GM18498 (cell line): ENCODE results near the gene CBX2.
A peak's percentile ranks its signal among the peaks of the same experiment; 100 is the strongest.

Experiments used
- ATAC-seq: cut with Tn5 transposase; IDR thresholded peaks from one replicate; pipeline ENCODE4 v1.9.1; 2021; ENCODE audit warnings: mild to moderate bottlenecking, moderate library complexity; ENCODE audit not compliant: unreplicated experiment

CBX2 gene

GRCh38 chr17:79799174-79799537 is 21.2 kb downstream of the CBX2 start:
- ATAC-seq: no peak

GRCh38 chr17:79799538-79800324 is 21.8 kb downstream of the CBX2 start:
- no peak for ATAC-seq

- ATAC-seq: no peak
These were observed 22.6 kb downstream of the CBX2 start for GRCh38 chr17:79800325-79801155.

DNA sequence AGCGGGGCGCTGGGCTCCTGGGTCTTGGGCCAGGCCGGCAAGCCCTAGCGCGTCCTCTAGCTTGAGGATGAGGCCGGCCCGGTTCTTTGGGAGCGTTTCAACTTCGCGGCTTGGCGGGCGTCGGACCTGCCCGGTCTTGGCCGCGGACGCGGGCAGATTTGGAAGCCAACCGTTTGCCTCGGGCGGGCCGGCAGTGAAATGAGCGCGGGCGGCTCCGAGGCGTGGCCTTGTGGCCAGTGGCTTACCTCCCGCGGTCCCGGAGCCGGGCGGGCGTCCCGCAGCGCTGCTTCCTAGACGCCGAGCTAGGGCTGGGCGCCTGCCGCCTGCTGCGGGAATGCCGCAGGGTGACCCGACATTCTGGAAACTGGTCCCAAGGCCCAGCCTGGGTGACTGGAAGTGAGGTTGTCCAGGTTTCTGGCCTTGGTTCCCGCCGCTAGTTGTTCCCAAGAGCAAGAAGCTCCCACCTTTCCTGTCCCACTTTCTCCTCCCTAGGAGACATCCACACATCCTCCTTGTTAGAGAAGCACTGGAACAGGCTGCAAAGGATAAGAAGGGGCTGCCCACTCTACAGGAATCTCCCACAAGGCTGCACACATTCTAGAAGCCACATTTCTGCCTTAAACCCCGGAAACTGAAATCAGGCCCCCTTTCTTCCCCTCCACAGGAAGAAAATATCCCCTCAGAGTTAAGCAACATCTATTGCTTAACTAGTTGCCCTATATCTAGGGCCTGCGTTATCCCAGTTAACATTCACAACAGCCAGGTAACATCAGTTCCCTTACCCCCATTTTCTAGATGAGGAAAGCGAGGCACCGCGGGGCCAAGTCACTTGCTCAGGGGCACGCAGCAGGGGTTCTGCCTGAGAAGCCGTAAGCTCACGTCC is 23.4 kb downstream of the CBX2 start:
- no peak for ATAC-seq

- no peak for ATAC-seq
These were observed 24.2 kb downstream of the CBX2 start for GRCh38 chr17:79802039-79802735.

DNA sequence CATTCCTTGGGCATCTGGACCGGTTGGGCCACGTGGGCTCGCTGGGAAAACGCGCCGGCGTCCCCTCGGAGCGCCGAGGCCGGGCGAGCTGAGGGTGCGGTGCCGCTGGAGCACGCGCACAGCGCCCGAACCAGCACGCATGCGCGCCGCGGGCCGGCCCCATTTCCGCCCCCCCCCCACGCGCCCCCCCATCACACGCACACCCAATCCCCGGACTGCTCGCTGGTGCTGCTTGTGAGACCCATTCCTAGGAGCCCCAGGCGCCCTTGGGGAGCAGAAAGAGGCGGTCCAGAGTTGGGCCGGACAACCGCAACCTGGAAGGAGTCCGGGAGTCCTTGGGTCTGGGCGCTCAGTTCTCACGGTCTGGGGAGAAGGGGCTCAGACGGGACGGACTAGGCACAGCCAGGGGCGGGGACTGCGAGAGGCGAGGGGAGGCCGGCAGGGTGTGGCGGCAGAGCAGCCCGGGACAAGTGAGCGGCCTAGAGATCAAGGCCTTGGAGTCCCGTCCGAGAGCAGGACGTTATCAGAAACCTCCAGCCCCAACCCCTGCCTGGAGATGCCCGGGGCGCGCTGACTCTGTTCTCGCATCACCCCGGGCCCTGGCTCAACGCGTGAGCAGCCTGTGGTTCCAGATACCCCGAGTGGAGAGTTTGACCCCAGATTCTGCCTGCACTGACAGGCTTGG is 24.9 kb downstream of the CBX2 start:
- no peak for ATAC-seq

GRCh38 chr17:79803421-79803996 is 25.6 kb downstream of the CBX2 start:
- ATAC-seq: no peak

- peak; percentile 61 for ATAC-seq
These were observed 26.3 kb downstream of the CBX2 start for GRCh38 chr17:79803997-79804855.

GRCh38 chr17:79804856-79805696 is 27.1 kb downstream of the CBX2 start:
- ATAC-seq: peak; percentile 2

- no peak for ATAC-seq
These were observed 28.5 kb downstream of the CBX2 start for GRCh38 chr17:79806446-79806760.

DNA sequence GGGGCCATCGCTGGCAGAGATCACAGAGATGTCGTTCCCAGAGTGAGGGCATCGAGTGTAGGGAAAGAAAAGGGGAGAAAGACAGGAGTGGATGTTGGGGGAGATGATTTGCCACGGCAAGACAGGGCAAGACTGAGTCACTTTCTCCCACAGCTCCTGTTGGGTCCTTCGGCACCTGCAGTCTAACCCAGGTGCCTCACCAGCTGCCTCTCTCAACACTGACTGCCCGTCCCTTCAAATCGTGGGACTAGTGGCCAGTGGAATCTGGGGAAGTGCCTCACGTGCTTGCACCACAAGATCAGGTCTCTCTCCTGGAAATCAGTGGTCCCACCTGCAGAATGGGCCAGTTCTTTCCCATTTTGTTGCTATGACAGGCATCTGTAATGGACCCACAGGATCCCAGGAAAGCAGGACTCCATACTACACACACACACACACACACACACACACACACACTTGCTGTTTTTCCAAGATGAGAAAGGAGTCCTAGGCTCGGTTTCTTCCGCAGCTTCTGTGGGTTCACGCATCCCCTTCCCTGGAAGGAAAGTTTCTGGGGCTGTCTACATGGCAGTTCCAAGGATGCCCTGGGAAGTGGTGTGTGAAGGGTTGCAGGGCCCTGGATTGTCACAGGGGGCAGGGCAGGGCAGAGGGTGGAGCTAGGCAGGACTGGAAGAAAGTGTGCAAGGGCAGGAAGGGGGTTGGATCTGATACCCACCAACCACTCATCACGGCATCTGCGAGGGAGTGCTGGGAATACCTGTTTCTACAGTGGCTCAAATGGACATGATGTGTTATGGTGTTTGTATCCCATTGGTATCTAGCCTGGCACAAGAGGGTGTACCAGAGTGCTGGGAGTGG is 29.1 kb downstream of the CBX2 start:
- ATAC-seq: no peak

GRCh38 chr17:79808763-79809529 is 31.0 kb downstream of the CBX2 start:
- no peak for ATAC-seq

DNA sequence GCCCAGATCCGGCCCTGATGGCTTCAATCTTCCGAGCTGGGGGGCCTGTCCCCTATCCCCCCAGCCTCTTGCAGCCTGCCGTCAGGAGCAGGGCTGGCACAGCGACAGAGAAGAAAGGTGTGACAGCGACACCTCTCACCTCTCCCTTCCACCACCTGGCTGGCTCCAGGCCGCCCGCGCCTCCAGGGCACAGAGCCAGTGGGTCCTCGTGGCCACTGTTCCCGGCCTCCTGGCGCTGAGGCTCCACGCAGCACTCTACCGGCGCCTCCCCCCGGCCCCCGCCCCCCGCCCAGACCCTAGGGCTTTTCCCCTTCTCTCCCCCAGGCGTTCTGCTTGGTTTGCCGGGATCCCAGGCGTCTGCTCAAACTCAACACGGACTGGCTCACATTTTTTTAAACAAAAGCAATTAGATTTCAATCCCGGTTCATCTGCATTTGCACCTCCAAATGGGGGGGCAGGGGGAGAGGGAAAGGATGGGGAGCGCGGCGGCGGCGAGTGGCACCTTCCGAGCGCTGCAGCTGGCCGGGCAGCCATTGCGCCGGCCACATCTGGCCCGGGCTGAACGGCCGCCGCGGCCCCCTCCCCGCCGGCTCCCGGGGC is 31.7 kb downstream of the CBX2 start:
- ATAC-seq: no peak

DNA sequence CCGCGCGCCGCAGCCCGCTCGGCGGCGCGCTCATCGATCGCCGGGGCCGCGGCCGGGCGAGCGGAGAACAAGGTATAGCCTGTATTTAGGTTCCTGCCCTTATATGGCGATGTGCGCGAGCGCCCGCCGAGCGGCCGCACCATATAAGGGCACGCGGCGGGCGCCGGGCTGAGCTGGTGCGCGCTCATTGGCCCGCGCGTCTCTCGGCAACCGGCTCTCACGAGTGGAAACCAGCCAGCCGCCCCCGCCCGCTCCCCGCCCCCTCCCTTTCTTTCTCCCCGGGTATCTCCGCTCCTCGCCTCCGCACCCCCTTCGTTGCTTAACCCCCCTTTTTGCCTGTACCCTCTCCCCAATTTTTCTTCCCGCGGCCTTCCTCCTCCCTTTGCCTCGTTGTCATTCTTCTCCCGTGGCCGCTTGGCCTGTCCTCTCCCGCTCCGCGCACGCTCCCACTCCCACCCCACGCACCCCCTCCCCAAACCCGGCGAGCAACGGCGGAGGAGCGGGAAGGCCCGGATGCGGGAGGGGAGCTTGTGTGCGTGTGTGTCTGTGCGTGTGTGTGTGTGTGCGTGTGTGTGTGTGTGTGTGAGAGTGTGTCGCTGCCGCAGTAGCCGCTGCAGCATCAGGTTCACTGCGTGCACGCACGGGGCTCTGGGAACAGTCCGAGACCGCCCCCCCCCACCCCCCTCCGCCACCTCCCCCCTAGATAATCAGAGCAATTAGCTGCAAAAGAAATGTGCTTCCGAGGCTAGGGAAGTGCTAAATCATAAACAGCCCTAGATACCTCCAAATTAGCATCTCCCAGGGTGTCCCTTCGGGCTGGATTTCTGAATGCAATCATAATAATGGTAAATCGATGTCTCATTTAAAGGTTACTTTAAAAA is 32.4 kb downstream of the CBX2 start:
- ATAC-seq: peak; percentile 76
